GM18511 (cell line): ENCODE results near the gene MOXD1.

ENCODE experiments used
- ATAC-seq: cut with Tn5 transposase; IDR thresholded peaks from one replicate; pipeline ENCODE4 v1.9.1; 2021; ENCODE audit warnings: mild to moderate bottlenecking, moderate library complexity; ENCODE audit not compliant: unreplicated experiment

The MOXD1 gene

DNA sequence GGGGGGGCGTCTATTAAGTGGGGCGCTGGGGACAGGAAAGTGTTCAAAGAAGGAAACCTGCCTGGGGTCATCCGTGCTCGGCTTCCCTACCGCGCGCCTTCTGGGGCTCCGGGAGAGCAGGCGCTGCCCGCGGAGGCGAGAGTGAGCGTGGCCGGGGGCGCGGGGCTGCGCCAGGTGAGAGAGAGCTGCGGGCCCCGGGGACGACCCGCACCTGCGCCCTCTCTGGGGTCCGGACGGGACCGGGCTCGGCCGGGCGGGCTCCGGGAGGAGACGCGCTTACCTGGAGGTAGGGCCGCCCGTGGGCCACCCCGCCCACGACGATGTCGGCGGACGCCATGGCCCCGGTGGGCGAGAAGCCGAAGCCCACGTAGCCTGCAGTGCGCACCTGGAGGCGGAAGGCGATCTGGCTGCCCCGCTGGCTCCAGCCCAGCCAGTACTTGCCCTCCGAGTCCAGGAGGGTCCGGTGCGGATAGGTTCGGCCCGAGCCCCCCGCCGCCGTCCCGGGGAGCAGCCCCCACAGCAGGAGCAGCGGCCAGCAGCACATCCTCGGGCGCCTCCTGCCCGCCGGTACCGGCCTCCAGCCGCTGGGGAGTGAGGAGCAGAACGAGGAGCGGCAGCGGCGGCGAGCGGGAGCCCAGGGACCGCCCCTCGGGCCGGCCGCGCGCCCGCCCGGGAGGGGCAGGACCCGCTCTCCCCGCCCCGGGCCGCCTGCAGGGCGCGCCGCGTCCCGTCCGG, at the start of gene MOXD1:
TSS of gene MOXD1 (minus strand) at position 593 of the 735 bp plus-strand sequence. CDS start at position 544, 49 bp downstream.
- peak; percentile 54 for ATAC-seq

DNA sequence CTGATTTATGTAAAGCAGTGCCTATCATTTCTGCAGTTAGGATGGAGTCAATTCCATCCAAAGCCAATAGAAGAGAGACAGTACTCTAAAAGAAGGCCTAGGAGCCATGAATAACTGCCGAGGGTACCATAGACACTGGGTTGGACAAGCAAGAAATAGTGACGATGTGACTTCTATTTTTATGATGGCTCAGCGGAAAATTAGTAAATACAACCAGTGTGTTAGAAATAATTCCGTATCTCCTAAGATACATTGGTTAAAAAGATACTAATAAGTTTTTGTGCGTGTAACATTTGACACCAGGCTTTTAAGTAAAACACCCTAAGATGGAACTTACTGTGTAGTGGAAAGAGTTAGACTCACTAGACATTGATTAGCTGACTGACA, 45.6 kb upstream of the MOXD1 start:
- no peak for ATAC-seq

DNA sequence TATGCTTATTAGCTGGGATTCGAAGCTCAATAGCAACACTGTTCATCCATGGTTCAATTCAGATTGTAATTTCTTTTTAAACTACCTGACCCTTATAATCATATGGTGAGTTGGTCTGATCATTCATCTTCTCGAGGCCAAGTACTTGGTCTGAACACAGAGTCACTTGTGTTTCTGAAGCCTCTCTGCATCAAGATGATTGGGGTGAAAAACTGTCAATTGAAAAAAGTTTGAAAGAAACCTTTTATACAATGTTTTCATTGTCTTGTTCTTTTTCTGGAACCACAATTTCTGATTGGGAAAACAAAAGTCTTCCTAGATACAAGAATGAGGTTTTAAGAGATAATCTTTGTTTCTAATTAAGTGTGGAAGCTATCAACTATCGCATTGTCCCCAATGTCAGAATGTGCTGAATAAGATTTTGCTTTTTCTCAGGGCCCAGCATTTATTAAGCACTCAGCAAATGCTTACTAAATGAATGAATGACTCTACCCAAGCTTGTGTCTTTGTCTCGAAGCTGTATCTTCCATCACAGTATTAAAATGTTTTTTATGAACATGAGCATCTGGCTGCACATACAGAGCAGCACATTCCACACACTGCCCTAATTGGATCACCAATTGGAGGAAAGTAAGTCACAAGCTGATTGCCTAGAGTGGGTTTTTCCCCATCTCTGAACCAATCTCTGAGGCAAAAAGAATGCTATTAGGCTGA, 45.0 kb upstream of the MOXD1 start:
- ATAC-seq = no peak

DNA sequence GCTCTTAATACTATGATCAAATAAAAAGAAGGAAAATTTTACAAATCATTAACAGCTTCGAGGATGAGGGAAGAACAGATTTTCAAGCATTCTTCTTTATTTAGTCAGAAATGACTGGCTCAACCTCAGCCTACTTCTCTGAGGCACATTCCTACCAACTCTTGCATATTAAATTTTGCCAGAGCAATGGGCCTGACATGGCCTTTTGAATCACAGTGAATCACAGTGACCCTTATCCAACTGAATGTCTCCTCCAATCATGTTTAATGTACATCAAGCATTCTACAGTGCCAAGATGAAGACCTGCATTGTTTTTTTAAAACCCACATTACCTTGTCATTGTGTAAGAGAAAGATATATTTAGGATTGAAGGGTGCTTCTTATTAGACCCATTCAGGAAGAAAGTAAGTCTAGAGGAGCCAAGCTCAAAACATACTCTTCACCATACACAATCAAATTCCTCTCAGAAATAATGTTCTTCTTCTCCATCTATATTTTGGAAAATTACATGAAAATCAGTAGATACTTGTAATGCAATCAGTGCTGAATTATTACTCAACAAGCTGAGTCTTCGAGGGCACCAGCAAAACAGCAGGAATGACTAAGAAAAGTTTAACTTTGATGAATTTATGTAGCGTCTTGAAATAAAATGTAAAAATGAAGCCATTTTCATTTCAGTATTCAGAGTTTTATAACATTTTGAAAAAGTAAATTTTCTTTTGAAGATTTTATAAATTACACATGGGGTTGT, 44.1 kb upstream of the MOXD1 start:
- ATAC-seq = no peak

DNA sequence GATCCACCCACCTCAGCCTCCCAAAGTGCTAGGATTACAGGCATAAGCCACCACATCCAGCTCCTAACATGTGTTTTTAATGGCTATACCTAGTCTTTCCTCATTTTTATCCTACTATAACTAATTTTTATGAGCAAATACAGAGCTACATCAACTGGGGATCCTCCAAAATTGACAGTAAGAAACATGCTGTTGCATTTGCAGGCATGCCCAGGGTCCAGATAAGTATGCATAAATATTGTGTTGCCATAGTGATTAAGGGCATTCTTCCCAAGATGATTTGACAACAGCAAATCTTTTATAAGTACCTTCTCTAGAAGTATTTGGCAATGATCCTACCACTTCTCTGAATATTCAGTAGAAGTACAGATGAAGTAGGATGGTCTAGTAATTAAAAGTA, 41.9 kb upstream of the MOXD1 start:
- ATAC-seq = no peak

DNA sequence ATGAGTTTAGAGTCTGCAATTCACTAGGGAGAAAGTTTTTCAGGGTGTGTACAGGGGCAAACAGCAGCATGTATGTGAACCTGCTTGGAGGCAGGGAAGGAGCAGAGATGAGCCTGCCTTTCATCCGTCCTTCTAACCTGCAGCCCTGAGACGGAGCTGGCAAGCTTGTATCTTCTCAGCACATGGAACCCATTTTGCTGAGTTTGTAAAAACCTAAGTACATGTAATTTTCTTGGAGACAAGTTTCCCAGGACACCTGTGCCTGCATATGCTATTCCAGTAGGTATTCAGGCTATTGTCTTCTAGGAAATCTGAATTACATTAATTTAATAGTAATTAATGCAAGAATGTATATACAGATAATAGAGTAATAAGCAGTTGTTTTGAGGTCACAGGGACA, 28.8 kb upstream of the MOXD1 start:
- no peak for ATAC-seq

DNA sequence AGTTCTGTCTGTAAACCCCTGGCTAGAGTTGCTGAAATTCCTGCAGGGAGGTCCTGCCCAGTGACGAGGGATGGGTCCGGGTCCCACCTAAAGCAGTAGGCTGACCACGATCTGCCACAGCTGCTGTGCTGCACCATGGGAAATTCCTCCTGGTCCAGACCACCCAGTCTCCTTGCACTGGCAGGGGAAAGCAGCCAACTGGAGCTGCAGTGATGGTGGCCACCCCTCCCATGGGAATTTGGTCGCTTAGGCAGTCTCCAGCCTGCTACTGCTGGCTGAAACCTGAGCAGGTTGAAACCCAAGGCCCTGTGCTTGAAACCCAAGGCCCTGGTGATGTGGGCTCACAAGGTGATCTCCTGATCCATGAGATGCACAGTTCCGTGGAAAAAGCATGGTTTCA, 23.9 kb upstream of the MOXD1 start:
- no peak for ATAC-seq

DNA sequence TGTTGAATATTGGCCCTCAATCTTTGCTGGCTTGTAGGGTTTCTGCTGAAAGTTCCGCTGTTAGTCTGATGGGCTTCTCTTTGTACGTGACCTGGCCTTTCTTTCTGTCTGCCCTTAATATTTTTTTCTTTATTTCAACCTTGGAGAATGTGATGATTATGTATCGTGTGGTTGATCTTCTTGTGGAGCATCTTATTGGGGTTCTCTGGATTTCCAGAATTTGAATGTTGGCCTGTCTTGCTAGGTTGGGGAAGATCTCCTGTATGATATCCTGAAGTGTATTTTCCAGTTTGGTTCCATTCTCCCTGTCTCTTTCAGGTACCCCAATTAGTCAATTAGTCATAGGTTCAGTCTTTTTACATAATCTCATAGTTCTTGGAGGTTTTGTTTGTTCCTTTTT, 22.6 kb upstream of the MOXD1 start:
- ATAC-seq = no peak

DNA sequence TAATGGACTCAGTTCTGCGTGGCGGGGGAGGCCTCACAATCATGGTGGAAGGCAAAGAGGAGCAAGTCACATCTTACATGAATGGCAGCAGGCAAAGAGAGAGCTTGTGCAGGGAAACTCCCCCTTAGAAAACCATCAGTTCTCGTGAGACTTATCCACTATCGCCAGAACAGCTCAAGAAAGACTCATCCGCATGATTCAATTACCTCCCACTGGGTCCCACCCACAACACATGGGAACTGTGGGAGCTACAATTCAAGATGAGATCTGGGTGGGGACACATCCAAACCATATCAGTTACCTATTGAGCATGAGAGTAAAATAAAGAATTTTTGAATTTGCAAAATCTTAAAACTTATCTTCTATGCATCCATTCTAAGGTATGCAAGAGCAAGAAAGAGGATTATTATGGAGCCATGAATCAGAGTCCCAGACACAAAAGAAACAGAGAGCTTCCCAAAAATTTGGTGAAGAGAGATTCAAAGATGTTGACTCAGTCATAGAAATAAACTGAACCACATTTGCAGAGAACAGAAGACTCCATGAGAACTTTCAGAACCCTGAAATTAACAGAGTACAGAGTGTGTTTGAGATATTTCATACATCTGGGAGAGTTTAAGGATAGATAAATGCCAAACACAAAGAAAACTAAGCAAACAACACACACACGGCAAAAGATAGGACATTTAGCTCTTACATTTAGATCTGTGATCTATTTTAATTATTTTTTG, 17.1 kb upstream of the MOXD1 start:
- ATAC-seq = no peak

DNA sequence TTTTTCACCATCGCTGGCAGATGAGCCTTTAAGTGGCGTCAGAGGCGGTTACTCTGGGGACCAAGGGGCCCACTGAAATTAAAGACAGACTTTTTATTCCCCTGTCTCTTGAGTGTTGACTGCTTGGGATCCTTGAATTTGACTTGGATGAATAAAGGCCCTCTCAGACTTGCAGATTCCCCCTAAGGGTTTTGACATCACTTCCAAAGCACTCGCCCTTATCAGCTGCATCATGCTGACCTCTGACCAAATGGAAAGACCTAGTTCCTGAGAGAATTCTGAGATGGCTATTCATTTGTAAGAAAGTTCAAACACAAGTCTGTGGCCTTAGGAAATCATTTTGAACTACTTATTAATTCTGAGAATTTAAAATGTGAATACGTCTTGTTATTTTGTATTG, 13.5 kb upstream of the MOXD1 start:
- ATAC-seq = no peak

DNA sequence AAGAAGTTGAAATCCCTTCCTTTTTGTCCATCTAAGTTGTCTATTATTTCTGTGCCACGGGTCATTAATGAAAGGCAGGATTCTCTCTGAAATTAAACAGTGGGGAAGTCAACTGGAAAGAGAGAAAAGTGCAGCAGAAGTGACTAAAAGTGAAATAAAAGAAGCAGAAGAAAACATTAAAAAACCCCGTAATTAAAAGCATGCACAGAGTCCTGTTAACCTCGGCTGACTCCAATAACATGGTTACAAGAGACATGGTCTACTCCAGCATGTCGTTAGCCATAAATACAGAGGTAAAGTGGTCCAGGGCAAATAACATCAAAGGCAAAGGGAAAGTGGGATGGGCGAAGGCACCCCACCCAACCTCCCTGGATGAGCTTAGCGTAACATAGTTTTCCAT, 13.0 kb upstream of the MOXD1 start:
- no peak for ATAC-seq

DNA sequence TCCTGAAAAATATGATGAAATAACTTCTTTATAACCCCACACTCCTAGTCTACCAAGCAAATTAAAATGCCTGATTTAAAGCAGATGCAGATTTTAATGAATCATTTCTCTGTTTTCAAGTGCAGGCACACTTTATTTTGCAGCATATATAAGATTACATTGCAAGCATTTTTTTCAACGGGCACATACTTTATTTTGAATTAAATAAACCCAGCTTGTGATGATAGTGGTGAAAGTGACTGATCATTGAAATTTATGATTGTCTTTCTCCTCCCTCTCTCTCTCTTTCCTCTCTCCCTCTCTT, 12.2 kb upstream of the MOXD1 start:
- ATAC-seq = no peak

DNA sequence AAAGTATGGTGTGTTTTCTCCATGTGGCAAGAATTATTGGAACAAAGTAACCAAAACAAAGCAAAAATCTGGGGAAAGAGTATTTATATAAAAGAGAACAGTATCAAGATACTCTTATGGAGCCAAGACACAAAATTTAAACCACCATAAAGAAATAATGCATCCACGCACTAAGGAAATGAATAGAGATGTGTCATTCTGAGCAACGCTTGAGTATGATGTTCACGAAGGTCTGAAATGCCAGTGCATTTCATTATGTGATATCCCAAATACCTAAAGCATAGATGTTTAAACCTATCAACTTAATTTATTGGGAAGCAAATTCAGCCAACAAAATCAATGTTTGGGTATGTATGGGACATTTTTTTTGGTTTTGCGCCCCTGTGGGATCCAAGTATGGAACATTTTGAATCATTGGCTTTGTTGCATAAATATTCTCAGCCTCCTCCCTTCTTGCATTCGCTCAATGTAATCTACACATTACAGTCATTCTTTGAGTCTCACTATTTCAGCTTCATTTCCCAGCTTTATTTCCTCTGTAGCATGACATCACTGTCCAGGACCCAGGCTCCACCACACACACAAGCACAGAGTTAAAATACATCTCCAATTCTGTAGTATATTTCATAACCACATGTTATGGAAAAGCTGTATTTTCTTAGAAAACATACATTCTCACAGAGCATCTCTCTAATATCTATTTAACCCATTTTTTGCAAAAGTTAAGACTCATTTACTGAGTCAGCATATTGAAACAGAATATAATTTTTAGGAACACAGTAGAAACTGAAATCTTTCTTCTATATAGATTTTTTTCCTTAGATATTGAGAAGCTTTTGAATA, 11.6 kb upstream of the MOXD1 start:
- ATAC-seq = no peak

DNA sequence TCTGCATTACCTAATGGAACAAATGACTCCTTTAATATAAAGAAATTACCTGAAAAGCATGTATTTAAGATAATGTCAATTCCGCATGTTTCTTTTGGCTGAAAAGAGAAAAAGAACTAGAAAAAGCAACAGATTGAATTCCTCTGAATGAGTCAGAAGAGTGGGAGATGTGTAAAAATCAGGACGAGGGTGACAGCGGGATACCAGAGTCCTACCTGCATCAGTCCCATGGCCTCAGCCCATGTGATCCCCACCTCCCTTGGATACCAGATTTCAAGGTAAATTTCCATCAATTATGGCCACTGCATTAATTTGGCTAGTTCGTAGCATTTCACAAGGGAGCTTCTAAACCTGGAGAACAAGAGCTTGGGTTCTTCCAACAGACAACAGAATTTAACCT, 10.0 kb upstream of the MOXD1 start:
- no peak for ATAC-seq

DNA sequence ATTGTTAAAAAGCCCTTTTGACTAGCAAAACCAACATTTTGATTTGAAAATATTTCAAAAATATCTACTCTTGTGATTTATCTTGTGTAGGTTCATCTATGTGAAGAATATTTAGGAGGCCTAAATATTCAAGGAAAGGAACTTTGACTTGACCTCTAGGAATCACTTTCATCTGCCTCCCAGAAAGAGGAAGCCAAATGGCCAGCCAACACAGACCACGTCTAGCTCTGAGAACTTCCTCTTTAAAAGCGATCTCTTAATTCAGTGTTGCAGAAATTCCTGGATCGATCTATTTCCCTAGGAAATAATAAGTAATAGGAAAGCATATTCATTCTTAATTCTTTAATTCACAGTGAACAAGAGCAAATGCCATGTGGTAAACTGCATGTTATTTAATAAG, 9.6 kb upstream of the MOXD1 start:
- ATAC-seq = no peak

DNA sequence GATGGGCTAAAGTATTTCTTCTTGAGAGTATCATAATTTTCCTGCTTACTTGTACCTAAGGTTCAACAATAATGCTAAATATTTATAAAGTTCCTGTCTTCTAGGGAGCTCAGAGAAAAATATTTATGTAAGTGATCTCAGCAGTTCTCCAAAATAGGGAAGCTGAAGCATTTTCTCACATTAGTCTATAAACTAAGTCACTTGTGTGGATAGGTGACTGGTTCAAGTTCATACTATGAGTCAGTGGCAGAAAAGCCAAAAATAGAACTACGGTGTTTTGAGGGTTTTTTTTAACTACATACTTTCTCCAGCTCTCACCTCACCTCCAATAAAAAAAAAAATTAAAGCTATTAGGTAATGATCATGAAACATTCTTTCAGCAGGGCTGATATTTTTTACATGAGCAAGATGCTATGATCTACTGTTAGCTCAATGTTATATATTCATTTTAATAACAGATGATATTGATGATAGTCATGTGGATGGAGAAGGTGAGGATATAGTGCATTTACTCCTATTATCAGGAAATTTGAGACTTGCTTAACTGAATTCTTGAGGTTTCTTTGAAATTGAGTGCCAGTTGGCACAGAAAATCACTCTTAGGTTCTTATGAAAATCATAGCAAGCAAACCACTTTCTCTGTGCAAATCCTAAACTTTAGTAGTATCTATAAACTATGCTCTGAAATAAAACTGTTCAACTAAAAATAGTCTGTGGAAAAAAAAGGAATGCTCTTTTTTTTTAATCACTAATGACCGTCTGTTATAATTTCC, 4.1 kb upstream of the MOXD1 start:
- peak; percentile 71 for ATAC-seq

DNA sequence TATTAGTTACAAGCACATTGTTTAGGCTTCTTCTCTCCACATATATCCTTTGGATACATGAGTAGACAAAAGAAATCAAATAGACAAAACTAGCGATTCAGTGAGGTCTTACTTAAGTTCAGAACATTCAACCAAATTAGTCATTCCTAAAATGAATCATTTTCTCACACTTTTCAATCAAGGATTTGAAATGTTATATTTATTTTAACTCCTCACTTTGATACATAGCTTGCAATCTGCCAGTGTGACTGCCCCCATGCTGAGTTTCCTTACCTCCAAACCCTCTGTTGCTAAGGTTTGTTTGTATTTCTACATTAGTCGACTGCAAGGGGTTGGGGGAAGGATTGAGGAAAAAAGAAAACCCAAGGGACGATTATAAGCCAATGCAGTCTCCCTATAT, 3.5 kb upstream of the MOXD1 start:
- peak; percentile 4 for ATAC-seq

DNA sequence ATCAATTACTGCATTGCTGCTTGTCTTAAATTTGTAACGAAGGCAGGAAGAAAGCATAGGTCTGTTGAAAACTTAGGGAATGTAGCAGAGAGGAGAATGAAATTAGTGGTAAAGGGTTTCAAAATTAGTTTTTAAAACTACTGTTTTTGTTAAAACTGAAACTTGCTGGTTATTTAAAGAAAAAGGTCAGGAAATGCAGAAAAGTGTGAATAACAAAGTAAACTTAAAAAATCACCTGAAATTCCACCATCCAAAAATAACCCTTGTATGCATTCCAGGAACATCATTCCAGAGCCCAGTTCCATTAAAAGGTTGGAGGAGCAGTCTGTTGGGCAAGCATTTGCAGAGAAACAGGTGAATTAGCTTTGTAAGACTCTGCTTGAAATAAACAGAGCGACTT, 3.1 kb upstream of the MOXD1 start:
- ATAC-seq = no peak

DNA sequence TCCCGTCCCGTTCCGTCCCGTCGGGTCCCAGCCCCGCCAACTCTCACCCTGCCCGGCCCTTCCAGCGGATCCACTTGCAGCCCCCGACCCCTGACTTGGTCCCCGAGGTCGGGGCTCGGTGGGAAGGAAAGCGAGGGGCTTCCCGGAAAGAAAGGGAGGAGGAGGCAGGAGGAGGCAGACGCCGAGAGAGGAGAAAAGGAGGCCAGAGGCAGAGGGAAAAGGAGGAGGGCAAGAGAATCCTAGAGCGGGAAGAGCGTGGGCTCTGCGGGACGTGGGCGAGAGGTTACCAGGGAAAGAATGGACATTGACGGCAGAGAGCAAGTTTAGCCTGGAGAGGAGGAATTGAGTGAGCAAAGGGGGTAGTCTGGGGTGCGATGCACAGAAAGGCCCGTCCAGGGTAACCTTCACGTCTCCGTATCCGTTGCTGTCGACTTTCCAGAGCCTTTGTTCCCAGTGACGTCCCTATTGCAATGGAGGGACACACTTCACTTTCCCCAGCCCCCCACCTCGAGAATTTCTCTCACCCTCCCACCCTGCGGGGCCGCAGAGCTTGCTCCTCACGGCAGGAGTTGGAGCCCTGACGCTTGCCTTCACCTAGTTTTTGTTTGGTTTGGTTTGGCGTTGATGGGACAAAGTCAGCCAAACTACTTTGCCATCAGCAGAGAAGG, 477 bp upstream of the MOXD1 start:
- no peak for ATAC-seq
